Measurements from ENCODE around the gene TRIM74.
"Not testable (repeated sequence)": the region's sequence is repeated elsewhere in the genome, so short reads cannot be mapped to it uniquely, and the experiment has no call there.

The TRIM74 gene

GRCh38 chr7:72968980-72969516 is at the start of gene TRIM74:
TSS of gene TRIM74 (minus strand) at chr7:72969466. CDS start at chr7:72966157, 3,309 bp downstream.
- in situ Hi-C loops (cut with MboI; ENCODE audit: low pct_unique_long_range_greater_than_20kb, low sequenced_read_pairs, unreplicated experiment); DNase-seq (ENCODE audit: low spot score): not testable (repeated sequence)

GRCh38 chr7:73006491-73006890 is 37.2 kb upstream of the TRIM74 start:
- in situ Hi-C loops (cut with MboI; ENCODE audit: low pct_unique_long_range_greater_than_20kb, low sequenced_read_pairs, unreplicated experiment); DNase-seq (ENCODE audit: low spot score): not testable (repeated sequence)

GRCh38 chr7:73005693-73006447 is 36.6 kb upstream of the TRIM74 start:
- in situ Hi-C loops (cut with MboI; ENCODE audit: low pct_unique_long_range_greater_than_20kb, low sequenced_read_pairs, unreplicated experiment), result not testable (repeated sequence)

GRCh38 chr7:73005356-73005692 is 36.1 kb upstream of the TRIM74 start:
- in situ Hi-C loops (cut with MboI; ENCODE audit: low pct_unique_long_range_greater_than_20kb, low sequenced_read_pairs, unreplicated experiment); DNase-seq (ENCODE audit: low spot score): not testable (repeated sequence)

More at GRCh38 chr7:73005693-73006447, 36.6 kb upstream of the TRIM74 start:
- DNase-seq (ENCODE audit: low spot score), result not testable (repeated sequence)

- DNase-seq (ENCODE audit: low spot score); in situ Hi-C loops (cut with MboI; ENCODE audit: low pct_unique_long_range_greater_than_20kb, low sequenced_read_pairs, unreplicated experiment): not testable (repeated sequence)
Observed at GRCh38 chr7:72997887-72998468, 28.7 kb upstream of the TRIM74 start.

GRCh38 chr7:72997447-72997846 is 28.2 kb upstream of the TRIM74 start:
- DNase-seq (ENCODE audit: low spot score); in situ Hi-C loops (cut with MboI; ENCODE audit: low pct_unique_long_range_greater_than_20kb, low sequenced_read_pairs, unreplicated experiment): not testable (repeated sequence)

GRCh38 chr7:72995484-72995883 is 26.2 kb upstream of the TRIM74 start:
- in situ Hi-C loops (cut with MboI; ENCODE audit: low pct_unique_long_range_greater_than_20kb, low sequenced_read_pairs, unreplicated experiment); DNase-seq (ENCODE audit: low spot score): not testable (repeated sequence)

GRCh38 chr7:72990146-72990913 is 21.1 kb upstream of the TRIM74 start:
- in situ Hi-C loops (cut with MboI; ENCODE audit: low pct_unique_long_range_greater_than_20kb, low sequenced_read_pairs, unreplicated experiment); DNase-seq (ENCODE audit: low spot score): not testable (repeated sequence)

GRCh38 chr7:72982084-72982483 is 12.8 kb upstream of the TRIM74 start:
- DNase-seq (ENCODE audit: low spot score); in situ Hi-C loops (cut with MboI; ENCODE audit: low pct_unique_long_range_greater_than_20kb, low sequenced_read_pairs, unreplicated experiment): not testable (repeated sequence)

- in situ Hi-C loops (cut with MboI; ENCODE audit: low pct_unique_long_range_greater_than_20kb, low sequenced_read_pairs, unreplicated experiment); DNase-seq (ENCODE audit: low spot score): not testable (repeated sequence)
Observed at GRCh38 chr7:72980382-72980781, 11.1 kb upstream of the TRIM74 start.

GRCh38 chr7:72976434-72976833 is 7.2 kb upstream of the TRIM74 start:
- in situ Hi-C loops (cut with MboI; ENCODE audit: low pct_unique_long_range_greater_than_20kb, low sequenced_read_pairs, unreplicated experiment); DNase-seq (ENCODE audit: low spot score): not testable (repeated sequence)

- in situ Hi-C loops (cut with MboI; ENCODE audit: low pct_unique_long_range_greater_than_20kb, low sequenced_read_pairs, unreplicated experiment), result not testable (repeated sequence)
Observed at GRCh38 chr7:72975656-72976286, 6.5 kb upstream of the TRIM74 start.

GRCh38 chr7:72974781-72975180 is 5.5 kb upstream of the TRIM74 start:
- in situ Hi-C loops (cut with MboI; ENCODE audit: low pct_unique_long_range_greater_than_20kb, low sequenced_read_pairs, unreplicated experiment); DNase-seq (ENCODE audit: low spot score): not testable (repeated sequence)

More at GRCh38 chr7:72975656-72976286, 6.5 kb upstream of the TRIM74 start:
- DNase-seq (ENCODE audit: low spot score), result not testable (repeated sequence)

GRCh38 chr7:72971505-72971904 is 2.2 kb upstream of the TRIM74 start:
- in situ Hi-C loops (cut with MboI; ENCODE audit: low pct_unique_long_range_greater_than_20kb, low sequenced_read_pairs, unreplicated experiment); DNase-seq (ENCODE audit: low spot score): not testable (repeated sequence)

- in situ Hi-C loops (cut with MboI; ENCODE audit: low pct_unique_long_range_greater_than_20kb, low sequenced_read_pairs, unreplicated experiment); DNase-seq (ENCODE audit: low spot score): not testable (repeated sequence)
Observed at GRCh38 chr7:72969688-72970087, 422 bp upstream of the TRIM74 start.

- in situ Hi-C loops (cut with MboI; ENCODE audit: low pct_unique_long_range_greater_than_20kb, low sequenced_read_pairs, unreplicated experiment); DNase-seq (ENCODE audit: low spot score): not testable (repeated sequence)
Observed at GRCh38 chr7:72966892-72967291, 2.4 kb downstream of the TRIM74 start.

- DNase-seq (ENCODE audit: low spot score); in situ Hi-C loops (cut with MboI; ENCODE audit: low pct_unique_long_range_greater_than_20kb, low sequenced_read_pairs, unreplicated experiment): not testable (repeated sequence)
Observed at GRCh38 chr7:72965186-72965975, 3.9 kb downstream of the TRIM74 start.

All from GM13977 (cell line).